NCI-H345 (cell line): ENCODE data around the gene WWOX.
A peak's percentile ranks its signal among the peaks of the same experiment; 100 is the strongest.

ENCODE experiments used
- DNase-seq: peaks from one replicate; lab custom pipeline; 2025; lab: John Stamatoyannopoulos, UW

The WWOX gene

DNA sequence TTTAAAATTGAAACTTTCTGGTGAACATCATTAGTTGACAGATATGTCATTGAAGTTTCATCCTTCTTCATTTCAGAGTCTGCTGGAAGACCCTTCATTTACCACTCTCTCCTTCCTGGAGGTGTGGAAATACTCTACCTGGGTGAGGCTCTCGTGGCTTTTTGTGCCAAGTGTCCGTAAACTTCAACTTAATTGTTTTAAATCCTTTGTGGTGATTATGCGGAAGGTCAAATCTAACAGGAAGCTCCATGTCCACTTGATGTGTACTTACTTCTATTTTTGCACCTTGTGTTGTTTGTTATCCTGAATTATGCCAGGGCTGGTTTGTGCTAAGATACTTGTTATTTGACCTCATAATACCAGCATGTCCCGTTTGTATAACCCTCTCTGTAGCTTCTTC, 129.2 kb downstream of the WWOX start:
- no peak for DNase-seq

DNA sequence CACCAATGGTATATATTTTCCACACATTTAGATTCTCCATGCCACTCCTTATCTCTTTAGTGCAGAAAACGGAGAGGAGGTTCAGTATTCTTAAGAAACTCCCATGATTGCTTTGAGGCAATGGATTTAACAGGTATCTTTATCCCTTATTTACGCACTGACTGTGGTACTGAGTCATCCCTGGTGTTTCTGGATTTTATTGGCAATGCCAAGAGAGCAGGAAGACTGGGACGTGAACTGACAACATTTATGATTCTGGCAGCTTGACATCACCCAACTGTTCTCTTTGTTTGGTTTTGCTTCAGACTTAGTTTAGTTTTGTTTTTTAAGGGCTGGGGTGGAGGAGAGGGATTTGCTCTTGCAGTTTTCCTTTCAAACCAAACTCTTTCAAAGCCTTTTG, 131.4 kb downstream of the WWOX start:
- no peak for DNase-seq

DNA sequence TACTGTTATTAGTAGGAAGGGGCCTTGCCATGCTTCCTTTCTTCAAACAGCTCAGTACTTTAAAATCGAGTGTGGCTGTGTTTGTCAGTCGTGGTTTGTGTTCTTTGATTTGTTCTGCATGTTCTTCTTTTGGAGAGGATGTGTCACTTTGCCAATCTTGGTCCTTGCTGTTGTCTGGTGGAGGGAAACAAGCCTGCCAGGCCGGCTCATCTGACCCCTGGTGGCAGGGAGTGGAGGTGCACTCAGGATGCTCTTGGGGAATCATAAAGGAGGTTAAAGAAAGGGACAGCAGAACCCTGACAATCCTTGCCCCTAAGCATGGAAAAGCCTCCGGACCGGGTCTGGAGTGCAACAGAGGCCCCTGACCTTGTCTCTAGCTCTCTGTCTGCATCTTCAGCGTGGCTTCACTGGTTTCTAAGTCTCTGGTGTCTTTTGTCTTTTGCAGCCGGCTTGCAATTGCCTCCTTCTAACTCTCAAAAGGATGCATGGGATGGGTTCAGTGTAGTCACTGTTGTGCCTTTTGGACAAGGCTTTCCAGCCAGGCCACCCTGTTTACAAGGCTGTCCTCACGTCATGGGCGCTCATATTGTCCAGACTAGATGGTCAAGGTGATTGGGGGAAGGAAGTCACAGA, 135.8 kb downstream of the WWOX start:
- peak; percentile 55 for DNase-seq

DNA sequence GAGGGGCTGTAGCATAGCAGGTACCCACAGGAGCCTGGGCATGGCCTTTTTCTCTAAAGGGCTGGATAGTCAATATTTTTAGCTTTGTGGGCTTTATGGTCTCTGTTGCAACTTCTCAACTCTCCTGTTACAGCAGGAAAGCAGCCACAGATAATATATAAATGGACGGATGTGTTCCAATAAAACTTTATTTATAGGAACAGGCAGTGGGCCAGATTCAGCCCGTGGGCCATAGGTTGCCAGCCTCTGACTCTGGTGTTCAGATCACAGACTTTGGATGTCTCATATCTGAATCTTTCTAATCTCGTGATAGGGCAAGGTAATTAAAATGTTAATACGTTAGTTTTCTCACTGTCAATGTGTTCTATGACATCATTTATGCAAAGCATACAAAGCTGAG, 136.4 kb downstream of the WWOX start:
- no peak for DNase-seq

DNA sequence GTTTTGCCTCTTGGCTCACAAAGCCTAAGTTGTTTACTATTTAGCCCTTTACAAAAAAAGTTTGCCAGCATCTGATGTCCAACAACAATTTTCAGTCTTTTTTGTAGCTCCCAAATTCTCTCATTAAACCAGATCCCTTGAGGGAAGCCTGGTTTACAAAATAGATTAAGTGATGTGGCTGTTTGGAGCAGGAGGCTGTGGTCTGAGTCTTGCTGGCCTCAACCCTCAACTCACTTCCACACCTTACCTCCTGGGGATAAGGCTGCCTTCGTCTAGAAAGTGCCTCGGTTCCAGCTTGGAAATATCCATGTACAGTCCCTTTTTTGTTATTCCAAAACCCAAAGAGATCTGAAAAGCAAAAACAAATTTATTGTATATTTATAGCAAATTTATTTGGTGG, 138.4 kb downstream of the WWOX start:
- no peak for DNase-seq

DNA sequence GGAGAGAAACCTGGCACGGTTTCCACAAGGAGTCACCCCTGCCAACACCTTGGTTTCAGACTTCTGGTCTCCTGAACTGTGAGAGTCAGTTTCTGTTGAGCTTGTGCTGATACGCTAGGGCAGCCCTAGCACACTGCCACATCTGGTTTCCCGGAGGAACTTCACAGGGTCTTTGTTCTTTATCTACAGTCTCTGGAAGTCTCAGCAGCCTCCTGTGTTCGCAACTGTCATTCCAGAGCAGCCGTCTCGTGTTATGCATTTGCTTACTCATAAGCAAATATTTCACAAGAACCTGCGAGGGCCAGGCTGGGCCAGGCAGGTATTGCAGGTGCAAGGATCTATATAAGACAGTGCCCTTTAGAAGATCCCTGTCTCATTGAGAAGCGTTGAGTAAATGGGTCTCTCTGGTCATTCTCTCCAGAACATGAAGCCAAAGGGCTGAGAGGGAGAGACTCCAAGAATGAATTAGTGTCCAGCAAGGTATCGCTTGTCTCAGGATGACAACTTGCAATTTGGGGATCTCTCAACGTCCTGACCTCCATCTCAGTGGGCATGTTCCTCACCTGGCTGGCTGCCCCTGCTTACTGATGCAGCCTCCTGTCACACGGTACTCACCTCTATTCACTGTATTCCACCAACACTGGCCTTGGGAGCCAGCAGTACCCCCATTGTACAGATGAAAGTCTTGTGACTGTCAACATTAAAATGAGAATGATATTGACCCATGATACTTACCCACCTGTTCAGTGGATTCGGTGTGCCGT, 141.2 kb downstream of the WWOX start:
- no peak for DNase-seq

DNA sequence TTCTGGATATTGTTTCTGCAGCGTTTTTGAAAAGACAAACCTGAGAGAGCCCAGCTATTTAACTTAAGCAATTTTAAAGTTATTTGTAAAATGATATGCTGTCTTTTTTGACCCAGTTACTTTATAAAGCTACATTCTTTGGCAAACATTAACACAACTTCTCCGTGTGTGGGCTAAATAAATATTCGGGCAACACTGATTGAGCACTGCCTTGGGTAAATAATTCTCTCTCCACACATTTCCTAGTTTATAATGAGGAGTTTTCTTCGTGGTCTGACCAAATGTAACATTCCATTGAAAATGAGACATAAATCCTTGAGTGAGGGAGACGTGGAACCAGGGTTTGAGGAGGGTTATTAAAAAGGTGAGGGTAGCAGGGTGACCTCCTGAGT, 142.8 kb downstream of the WWOX start:
- no peak for DNase-seq

DNA sequence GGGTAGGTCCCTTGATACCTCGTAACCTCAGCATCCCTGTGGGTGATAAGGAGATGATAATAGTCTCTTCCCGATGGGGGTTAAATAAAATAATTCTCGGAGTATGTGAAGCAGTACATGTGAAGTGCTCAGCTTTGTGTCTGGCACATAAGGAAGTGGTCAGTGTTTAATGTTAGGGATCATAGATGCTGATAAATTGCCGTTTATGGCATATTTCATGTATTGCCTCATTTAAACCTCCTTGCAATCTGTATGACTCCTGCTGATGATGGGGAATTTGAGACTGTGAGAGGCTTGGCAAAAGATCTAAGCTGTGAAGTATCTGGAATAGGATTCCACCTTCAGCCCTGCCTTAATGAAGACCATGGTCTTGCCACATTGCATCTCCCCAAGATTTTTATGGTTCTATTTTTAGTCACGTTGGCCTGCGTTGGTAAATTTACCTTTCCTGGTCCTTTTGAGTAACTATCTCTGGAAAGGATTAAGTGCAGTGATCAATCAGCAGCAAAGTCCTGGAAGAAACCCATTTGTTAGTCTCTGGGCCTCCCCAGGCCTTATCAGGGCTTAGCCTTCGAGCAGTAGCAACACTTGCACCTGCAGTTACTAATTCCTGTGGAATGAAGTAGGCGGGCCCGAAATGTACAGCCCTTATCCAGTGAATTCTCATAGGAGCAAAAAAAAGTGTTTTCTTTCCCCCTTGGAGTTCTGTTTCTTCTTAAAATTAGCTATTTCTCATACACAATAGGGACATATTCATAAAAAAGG, 144.9 kb downstream of the WWOX start:
- DNase-seq: no peak

DNA sequence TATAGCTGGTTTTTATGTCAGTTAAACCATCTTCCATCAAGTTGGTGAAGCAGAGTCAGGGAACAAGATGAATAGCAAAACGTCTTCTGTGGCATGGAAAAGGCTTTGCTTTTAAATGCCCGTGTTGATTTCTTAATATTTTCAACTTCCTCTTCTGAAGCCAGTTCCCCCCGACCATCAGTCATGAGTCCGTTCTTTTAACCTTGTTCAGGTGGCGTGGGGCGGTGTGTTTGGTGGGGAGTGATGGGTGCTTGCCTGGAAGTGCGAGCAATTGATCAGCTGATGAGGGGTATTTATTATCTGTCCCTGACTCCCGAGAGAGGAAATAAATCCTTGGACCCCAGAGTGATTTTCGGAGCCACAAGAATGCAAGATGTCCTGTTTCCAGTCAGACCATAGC, 147.1 kb downstream of the WWOX start:
- DNase-seq: no peak

DNA sequence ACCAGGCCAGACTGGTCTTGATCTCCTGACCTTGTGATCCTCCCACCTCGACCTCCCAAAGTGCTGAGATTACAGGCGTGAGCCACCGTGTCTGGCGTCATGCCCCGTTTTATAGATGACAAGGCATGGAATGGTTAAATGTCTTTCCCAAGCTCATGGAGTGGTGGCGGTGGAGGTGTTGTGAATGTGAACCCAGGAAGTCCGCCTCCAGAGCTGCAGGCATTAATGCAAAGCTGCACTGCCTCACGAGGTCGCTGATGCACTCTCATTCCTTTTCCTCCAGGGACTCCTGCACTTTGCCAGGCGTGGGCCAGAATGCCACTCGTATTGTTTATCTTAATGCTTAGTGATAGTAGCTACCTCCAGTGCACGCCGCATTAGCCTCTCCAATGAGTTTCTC, 149.6 kb downstream of the WWOX start:
- DNase-seq: peak; percentile 9

DNA sequence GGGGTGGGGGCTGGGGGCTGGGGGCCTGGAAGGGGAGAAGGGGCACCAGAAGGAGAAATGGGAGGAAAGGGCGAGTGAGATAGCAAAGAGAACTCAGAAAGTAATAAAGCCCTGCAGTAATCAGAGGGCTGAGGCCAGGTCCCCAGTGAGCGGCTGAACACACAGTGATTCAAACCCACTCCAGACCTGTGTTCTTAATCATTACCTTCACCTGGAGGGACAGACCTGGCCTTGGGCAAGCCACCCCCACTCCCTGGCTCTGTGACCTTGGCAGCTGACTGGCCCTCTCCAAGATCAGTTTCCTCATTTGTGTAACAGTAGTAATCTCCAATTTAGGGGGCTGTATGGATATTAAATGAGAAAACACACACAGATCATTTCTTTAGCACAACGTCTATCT, 150.4 kb downstream of the WWOX start:
- DNase-seq: no peak

DNA sequence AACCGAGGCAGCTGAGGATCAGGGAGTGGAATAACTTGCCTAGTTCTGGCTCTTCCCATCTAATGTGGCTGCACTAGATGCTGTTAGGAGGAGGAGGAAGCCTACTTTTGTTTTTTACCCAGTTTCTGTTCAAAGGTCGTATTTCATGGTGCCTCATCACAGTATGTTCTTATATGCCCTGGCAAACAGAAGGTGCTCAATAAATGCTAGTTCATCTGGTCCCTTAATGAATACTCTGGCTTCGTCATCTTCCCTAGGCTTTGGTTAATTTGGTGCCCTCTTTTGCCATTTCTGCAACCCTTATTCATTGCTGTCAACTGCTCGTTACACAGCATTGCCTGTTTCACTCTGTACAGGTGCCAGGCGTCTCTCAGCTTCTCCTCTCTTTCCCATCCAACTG, 151.7 kb downstream of the WWOX start:
- DNase-seq: no peak

DNA sequence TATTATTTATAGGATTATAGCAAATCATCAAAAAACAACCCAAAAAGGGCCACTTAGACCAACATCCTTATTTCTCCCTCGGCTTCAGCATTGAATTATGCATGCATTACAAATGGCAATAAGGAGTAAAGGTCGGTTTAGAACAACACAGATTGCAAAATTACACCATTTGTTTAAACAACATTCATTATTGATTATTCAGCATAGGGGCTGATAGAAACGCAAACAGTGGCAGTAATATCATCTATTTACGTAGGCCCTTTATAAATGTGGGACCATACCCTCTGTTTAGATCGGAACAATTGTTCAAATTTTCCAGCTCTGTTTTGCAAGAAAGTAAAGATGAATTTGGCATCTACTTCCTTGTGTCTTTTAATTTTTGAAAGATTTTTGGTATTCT, 153.3 kb downstream of the WWOX start:
- no peak for DNase-seq

DNA sequence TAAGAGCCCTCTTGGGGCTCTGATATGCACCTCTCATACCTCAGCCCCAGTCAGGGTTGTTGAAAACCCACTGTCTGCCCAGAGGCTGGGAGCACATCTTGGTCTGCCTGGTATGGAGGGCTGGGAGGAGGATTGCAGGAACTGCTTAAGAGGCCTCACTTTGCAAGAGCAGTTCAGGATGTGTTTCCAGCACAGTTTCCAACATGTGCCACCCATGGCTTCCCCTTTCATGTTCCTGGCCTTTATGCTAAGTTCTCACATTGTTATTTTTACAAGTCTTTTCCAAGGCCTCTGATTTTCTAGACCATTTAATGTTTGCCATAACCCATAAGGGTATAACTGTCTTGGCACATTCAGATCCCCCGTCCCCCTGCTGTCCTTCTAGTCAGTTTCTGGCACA, 155.4 kb downstream of the WWOX start:
- no peak for DNase-seq

DNA sequence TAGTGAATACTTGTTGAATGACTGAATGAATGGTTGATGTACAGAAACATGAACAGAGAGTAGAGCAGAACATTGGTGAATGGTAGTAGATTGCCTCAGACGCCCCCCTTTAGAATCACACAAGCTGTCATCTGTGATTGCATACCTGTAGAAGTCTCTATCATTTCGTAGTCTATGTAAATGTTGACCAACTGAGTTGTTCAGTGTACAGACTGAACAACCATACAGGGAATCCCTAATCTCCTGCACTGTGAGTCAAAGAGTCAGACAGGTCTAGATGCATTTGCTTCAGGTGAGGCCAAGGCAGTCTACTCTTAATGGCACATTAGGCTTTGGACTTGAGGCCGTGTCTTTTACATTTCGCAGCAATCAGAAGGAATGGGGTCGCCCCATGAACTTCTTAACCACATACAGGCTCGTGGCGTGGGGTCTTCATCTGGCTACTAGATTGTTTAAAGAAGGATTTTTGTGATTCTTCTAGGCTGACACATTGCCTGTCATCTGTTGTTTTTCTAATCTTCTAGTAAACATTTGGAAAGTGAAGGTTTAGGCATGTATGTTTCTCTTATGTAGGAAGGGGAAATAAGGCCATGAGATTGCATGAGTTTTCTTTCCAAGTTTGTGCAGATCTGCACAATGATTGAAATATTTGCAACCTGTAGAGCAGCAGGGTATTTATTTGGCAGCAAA, 157.4 kb downstream of the WWOX start:
- DNase-seq: no peak

DNA sequence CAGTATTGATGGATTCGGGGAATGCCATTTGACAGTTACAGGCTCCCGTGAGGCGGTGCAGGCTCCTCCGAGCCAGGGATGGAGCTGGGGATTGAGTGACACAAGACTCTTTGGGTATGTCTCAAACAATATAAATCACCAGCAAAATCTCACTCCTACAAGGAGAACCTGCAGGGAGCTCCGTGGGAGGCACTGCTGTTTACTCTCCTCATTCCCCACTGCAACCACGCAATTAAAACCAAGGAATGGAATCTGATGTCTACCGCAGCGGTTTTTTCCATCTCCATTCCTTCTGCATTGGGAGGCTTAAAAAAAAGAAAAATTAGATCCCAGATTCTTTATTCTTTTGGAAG, 157.9 kb downstream of the WWOX start:
- no peak for DNase-seq

DNA sequence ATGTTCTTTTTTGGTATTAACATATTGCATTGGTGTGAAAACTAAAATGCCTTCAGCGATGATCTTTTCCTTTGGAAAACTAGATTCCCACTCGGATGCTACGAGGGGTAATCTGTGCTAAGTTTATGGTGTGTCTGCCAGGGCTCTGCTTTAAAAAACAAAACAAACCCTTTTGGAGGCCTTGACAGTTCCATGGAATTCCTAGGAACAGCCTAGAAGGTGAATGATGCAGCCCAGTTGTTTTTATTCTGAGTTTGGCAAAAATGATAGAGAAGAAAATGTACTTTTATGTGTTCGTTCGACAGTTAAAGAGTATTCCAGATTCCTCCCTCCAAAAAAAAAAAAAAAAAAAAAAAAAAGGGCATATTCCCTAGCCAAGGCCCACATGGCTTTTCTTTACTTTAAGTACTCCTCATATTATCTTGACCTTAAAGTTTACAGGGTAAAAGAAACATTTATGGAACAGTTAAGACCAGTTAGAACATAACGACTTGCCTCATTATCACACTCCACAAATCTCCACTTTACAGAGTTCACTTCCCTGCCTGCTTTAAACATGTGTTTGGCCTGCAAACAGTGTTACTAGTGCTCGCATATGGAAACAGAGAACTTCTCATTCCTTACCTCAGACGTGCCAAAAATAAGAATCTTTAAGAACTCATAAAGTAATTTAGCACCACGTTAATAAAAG, 159.1 kb downstream of the WWOX start:
- no peak for DNase-seq

DNA sequence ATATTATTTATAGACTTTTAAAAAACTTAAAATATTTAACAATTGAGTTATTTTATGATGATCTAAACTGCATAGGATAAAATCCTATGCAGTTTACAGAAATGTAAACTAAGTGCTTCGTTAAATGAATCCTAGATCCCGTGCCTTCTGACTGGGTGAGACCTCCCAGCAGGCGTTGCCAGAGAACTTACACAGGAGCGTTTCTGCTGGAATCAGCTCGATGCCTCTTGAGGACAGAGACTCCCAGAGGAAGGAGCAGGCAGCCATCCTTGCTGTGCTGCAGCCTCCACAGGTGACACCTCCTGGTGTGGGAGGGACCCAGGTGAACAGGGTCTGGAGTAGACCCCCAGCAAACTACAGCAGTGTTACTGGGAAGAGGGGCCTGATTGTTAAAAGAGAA, 160.4 kb downstream of the WWOX start:
- no peak for DNase-seq

DNA sequence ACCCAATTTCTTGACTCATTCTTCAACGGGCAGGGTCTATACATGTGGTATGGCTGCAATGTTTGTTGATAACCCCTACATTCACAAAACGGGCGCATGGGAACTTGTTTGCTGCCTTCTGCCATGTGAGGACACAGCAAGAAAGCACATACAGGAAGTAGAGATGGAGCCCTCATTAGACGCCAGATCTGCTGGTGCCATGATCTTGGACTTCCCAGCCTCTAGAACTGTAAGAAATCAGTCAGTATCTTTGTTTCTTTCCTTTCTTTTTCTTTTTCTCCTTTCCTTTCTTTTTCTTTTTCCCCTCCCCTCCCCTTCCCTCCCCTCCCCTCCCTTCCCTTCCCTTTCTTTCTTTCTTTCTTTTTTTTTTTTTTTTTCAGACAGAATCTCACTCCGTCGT, 165.2 kb downstream of the WWOX start:
- no peak for DNase-seq

DNA sequence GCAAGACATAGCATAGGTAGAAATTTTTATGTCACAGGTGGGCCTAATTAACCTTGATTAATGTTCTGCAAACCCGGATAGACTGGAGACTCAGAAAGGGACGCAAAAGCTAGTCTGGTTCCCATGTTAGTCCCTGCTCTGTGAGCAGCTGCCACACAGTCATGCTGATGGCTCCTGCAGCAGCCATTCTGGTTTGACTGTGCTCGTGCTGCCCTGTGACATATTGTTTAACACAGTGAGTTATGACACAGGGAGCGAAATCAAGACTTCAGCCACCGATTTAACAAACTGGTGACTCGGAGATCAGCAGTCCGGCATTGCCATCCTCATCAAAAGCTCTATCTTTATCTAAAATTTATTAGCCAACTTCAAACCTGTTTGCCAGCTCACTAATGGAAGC, 169.8 kb downstream of the WWOX start:
- DNase-seq: no peak

DNA sequence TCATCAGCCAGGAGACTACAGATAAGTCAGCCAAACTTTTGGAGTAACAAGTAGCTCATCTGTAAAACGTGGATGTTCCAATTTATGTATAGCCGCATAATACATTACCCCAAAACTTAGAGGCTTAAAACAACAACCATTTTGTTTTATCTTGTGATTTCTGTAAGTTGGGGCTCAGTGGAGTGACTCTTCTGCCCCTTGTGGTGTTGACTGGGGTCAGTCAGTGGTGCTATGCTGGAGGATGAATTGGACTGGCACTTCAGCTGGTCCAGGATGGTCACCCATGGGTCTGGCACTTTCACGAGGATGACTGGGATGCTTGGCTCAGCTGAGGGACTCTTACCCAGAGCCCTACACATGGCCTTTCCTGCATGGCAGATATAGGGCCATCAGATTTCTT, 172.5 kb downstream of the WWOX start:
- no peak for DNase-seq

DNA sequence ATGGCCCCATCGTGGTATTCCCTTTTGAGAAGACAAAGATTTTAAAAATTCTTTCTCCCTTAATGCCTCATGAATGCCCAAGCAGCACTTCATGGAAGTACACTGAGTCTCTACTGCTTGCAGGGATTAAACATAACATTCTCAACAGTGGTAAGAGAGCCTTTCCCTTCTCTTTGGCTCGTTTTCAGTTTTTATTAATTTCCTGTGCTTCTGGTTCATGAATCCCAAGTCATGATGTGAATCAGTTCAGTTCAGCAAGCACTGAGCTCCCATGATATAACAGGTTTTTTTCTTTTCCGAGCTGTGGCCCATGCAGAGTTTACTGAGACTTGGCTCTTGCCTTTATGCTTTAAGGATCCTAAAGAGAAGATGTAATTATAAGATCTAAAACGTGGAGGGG, 175.3 kb downstream of the WWOX start:
- DNase-seq: no peak
